Measurements from ENCODE around the gene FBXO3. TPM values are rescaled to one million over a fixed set of nuclear protein-coding genes. Genes with fewer than 3 reads are reported as not detected.

FBXO3 gene
- total RNA-seq, 1 donor from 2014 or later = 61.0 TPM

DNA sequence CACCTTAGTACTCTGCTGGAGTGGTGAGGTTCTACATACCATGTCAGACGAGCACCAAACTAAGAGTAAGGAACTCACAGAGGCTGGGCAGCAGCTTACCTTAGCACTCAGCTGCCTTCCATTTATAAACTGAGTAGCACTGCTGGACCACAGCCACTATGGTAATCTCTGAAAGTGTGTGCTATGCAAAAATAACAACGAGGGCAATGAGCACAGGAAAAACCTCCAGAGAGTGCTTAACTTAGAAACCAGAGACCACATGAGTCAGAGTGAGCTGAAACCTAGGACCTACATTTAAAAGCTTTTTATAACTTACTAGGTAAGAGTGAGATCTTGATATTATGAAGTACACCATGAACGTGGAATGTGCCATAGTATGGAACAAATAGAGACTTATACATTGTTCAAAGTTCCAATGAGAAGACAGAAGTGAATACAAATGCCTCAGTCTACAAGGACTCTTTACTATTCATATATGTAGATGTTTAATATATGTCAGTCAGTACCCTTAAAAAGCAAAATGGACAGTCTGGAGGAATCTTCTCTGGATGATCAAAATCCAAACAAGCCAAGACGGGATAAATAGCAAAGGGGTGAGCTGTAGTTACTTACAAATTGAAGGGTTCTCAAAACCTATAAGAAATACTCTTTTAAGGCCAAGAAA lies 20.9 kb downstream of the FBXO3 start:
- H3K4me2 ChIP-seq = no peak overlapping the region
- no peak overlapping the region for H2AFZ ChIP-seq (replicated peaks)
- no peak for DNase-seq (ENCODE audit: low spot score)
- Mint-ChIP-seq H3K4me3 (no peak overlapping the region), H3K27me3 (ENCODE audit: insufficient read depth, low read depth) (no peaks in the 10 kb centered on the region), H3K9me3 (no peaks in the 10 kb centered on the region), H3K36me3 (peaks cover 12% of the 10 kb centered on the region), H3K4me1 (no peaks in the 10 kb centered on the region), H3K27ac (no peak overlapping the region)
- no peaks in the 10 kb centered on the region for H3K9me3 ChIP-seq (ENCODE audit: low read depth)
- no peaks in the 10 kb centered on the region for H3K4me1 ChIP-seq
- TF ChIP-seq EZH2phosphoT487 (IDR thresholded peaks at IDR 0.05) (no peak), EZH2 (IDR thresholded peaks at IDR 0.05) (no peak)
- TF ChIP-seq, protein P1, sequence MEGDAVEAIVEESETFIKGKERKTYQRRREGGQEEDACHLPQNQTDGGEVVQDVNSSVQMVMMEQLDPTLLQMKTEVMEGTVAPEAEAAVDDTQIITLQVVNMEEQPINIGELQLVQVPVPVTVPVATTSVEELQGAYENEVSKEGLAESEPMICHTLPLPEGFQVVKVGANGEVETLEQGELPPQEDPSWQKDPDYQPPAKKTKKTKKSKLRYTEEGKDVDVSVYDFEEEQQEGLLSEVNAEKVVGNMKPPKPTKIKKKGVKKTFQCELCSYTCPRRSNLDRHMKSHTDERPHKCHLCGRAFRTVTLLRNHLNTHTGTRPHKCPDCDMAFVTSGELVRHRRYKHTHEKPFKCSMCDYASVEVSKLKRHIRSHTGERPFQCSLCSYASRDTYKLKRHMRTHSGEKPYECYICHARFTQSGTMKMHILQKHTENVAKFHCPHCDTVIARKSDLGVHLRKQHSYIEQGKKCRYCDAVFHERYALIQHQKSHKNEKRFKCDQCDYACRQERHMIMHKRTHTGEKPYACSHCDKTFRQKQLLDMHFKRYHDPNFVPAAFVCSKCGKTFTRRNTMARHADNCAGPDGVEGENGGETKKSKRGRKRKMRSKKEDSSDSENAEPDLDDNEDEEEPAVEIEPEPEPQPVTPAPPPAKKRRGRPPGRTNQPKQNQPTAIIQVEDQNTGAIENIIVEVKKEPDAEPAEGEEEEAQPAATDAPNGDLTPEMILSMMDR (IDR thresholded peaks at IDR 0.05) = no peak
- no peak overlapping the region for H3K9ac ChIP-seq
- no peak overlapping the region for H3K4me3 ChIP-seq
- no peaks in the 10 kb centered on the region for H4K20me1 ChIP-seq (ENCODE audit: low read depth)
- no peak overlapping the region for H3K27ac ChIP-seq
- no peaks in the 10 kb centered on the region for H3K27me3 ChIP-seq
- no peaks in the 10 kb centered on the region for H3K79me2 ChIP-seq (ENCODE audit: low read depth)
- H3F3A ChIP-seq (ENCODE audit: low read depth) = no peaks in the 10 kb centered on the region
- H3K36me3 ChIP-seq = peaks cover 14% of the 10 kb centered on the region

DNA sequence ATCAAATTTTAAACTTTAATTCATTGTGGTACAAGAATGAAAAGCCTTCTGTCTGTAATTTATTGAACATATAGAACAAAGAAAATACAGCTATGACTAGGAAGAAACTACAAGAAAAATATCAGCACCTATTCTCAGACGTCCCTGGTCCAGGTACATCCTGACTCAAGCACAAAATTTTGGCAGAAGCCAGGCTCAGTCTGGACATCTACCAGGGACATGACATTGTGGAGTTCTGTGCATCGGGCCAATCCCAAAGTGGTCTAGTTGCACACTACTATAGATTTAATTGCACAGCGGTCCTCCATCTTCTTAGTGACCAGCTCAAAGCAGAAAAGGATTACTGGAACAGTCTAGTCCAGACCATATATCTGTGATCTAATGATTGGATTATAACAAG lies 22.4 kb downstream of the FBXO3 start:
- H3K9me3 ChIP-seq (ENCODE audit: low read depth) = no peaks in the 10 kb centered on the region
- no peaks in the 10 kb centered on the region for H3K27me3 ChIP-seq
- H3K4me2 ChIP-seq = no peak overlapping the region
- peaks cover 16% of the 10 kb centered on the region for H3K36me3 ChIP-seq
- Mint-ChIP-seq H3K9me3 (no peaks in the 10 kb centered on the region), H3K4me1 (no peaks in the 10 kb centered on the region), H3K36me3 (peaks cover 14% of the 10 kb centered on the region), H3K4me3 (no peak overlapping the region), H3K27ac (no peak overlapping the region), H3K27me3 (ENCODE audit: insufficient read depth, low read depth) (no peaks in the 10 kb centered on the region)
- H3K4me1 ChIP-seq = no peaks in the 10 kb centered on the region
- H3K9ac ChIP-seq = no peak overlapping the region
- H3K4me3 ChIP-seq = no peak overlapping the region
- no peak overlapping the region for H3K27ac ChIP-seq
- TF ChIP-seq EZH2 (IDR thresholded peaks at IDR 0.05) = no peak
- no peak overlapping the region for H2AFZ ChIP-seq (replicated peaks)
- H3F3A ChIP-seq (ENCODE audit: low read depth) = no peaks in the 10 kb centered on the region
- DNase-seq (ENCODE audit: low spot score) = no peak
- no peaks in the 10 kb centered on the region for H4K20me1 ChIP-seq (ENCODE audit: low read depth)
- no peaks in the 10 kb centered on the region for H3K79me2 ChIP-seq (ENCODE audit: low read depth)

DNA sequence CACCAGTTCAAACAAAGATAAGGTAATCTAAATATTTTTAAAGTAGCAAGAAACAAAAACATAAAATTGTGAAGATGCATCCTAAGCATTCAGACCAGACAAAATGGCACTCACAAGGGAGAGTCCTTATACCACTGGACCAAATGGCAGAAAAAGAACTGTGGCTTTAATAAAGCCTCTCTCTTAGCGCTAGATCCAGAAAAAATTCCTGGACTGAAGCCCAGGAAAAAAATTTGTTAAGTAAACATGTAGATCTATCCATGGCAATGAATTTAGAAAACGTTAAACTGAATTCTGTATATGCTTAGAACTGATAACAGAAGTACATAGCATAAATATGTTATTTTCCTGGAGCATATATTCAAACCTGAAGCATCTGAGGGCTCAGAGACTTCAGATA lies 26.3 kb downstream of the FBXO3 start:
- Histone ChIP-seq H3F3A (ENCODE audit: low read depth) (no peaks in the 10 kb centered on the region), H3K36me3 (peaks cover 6% of the 10 kb centered on the region), H3K9me3 (ENCODE audit: low read depth) (no peaks in the 10 kb centered on the region), H3K4me3 (no peak overlapping the region), H3K79me2 (ENCODE audit: low read depth) (no peaks in the 10 kb centered on the region), H4K20me1 (ENCODE audit: low read depth) (no peaks in the 10 kb centered on the region), H3K27ac (no peak overlapping the region), H3K9ac (no peak overlapping the region), H3K4me2 (no peak overlapping the region), H3K27me3 (no peaks in the 10 kb centered on the region), H3K4me1 (no peaks in the 10 kb centered on the region), H2AFZ (replicated peaks) (no peak overlapping the region)
- no peak overlapping the region for H3K4me3 Mint-ChIP-seq
- peaks cover 12% of the 10 kb centered on the region for H3K36me3 Mint-ChIP-seq
- no peaks in the 10 kb centered on the region for H3K27me3 Mint-ChIP-seq (ENCODE audit: insufficient read depth, low read depth)
- no peak overlapping the region for H3K27ac Mint-ChIP-seq
- DNase-seq (ENCODE audit: low spot score) = no peak
- H3K9me3 Mint-ChIP-seq = no peaks in the 10 kb centered on the region
- H3K4me1 Mint-ChIP-seq = no peaks in the 10 kb centered on the region
- TF ChIP-seq EZH2 (IDR thresholded peaks at IDR 0.05) (no peak), EZH2phosphoT487 (IDR thresholded peaks at IDR 0.05) (no peak)
- TF ChIP-seq, protein P1 (IDR thresholded peaks at IDR 0.05) = no peak

DNA sequence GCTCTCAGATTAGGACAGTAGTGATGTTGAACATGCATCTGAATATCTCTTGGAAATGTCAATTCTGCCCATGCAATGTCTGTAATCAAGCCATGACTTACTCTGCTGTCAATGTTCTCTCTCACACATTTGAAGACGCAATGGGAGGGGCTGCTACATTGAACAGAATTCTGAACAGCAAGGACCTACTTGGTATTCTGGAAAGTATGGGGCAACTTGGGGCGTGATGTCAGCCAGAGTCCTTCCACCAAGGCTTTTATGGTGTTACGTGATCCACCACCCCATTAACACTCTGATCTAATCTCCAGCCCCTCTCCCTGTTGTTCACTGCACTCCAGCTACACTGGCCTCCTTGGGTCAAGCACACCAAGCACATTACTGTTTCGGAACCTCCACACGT lies 31.0 kb downstream of the FBXO3 start:
- Histone ChIP-seq H3K9ac (no peak overlapping the region), H3K27ac (no peak overlapping the region), H3K27me3 (no peaks in the 10 kb centered on the region), H3K4me2 (no peak overlapping the region), H3K79me2 (ENCODE audit: low read depth) (no peaks in the 10 kb centered on the region), H3K4me1 (no peaks in the 10 kb centered on the region), H2AFZ (replicated peaks) (no peak overlapping the region), H3K4me3 (no peak overlapping the region), H3F3A (ENCODE audit: low read depth) (no peaks in the 10 kb centered on the region), H4K20me1 (ENCODE audit: low read depth) (no peaks in the 10 kb centered on the region), H3K36me3 (peaks cover 6% of the 10 kb centered on the region), H3K9me3 (ENCODE audit: low read depth) (no peaks in the 10 kb centered on the region)
- DNase-seq (ENCODE audit: low spot score) = no peak
- Mint-ChIP-seq H3K36me3 (peaks cover 10% of the 10 kb centered on the region), H3K4me1 (no peaks in the 10 kb centered on the region), H3K9me3 (no peaks in the 10 kb centered on the region), H3K4me3 (no peak overlapping the region), H3K27me3 (ENCODE audit: insufficient read depth, low read depth) (peaks cover 2% of the 10 kb centered on the region), H3K27ac (no peak overlapping the region)
- TF ChIP-seq, protein P1 (IDR thresholded peaks at IDR 0.05) = no peak
- TF ChIP-seq EZH2phosphoT487 (IDR thresholded peaks at IDR 0.05) = no peak
- no peak for TF ChIP-seq EZH2 (IDR thresholded peaks at IDR 0.05)
